GM19240 (cell line): ENCODE measurements around the gene CDH2.

Experiments
- DNase-seq: peaks from one replicate; pipeline ENCODE4 v3.0.0; 2011; ENCODE audit warnings: low spot score; ENCODE audit not compliant: insufficient read length

CDH2 gene

GRCh38 chr18:28168725-28169124 lies 8.2 kb downstream of the CDH2 start:
- no peak for DNase-seq

- no peak for DNase-seq
These were observed 9.0 kb downstream of the CDH2 start for GRCh38 chr18:28167835-28168349.

GRCh38 chr18:28164771-28165483 lies 12.0 kb downstream of the CDH2 start:
- no peak for DNase-seq

- DNase-seq: no peak
These were observed 13.6 kb downstream of the CDH2 start for GRCh38 chr18:28163201-28163775.

GRCh38 chr18:28161608-28162599 lies 15.0 kb downstream of the CDH2 start:
- DNase-seq: no peak

- DNase-seq: no peak
These were observed 17.9 kb downstream of the CDH2 start for GRCh38 chr18:28159055-28159454.

GRCh38 chr18:28158083-28158581 lies 18.8 kb downstream of the CDH2 start:
- DNase-seq: no peak

- no peak for DNase-seq
These were observed 23.4 kb downstream of the CDH2 start for GRCh38 chr18:28153485-28154065.

GRCh38 chr18:28152754-28153153 lies 24.2 kb downstream of the CDH2 start:
- no peak for DNase-seq

- no peak for DNase-seq
These were observed 24.6 kb downstream of the CDH2 start for GRCh38 chr18:28152354-28152753.

GRCh38 chr18:28151434-28151833 lies 25.5 kb downstream of the CDH2 start:
- no peak for DNase-seq

GRCh38 chr18:28150925-28151324 lies 26.0 kb downstream of the CDH2 start:
- no peak for DNase-seq

GRCh38 chr18:28149810-28150420 lies 27.0 kb downstream of the CDH2 start:
- no peak for DNase-seq

- DNase-seq: no peak
These were observed 29.2 kb downstream of the CDH2 start for GRCh38 chr18:28147674-28148171.

GRCh38 chr18:28143725-28144124 lies 33.2 kb downstream of the CDH2 start:
- DNase-seq: no peak

GRCh38 chr18:28138816-28139215 lies 38.1 kb downstream of the CDH2 start:
- no peak for DNase-seq

GRCh38 chr18:28136071-28136470 lies 40.9 kb downstream of the CDH2 start:
- no peak for DNase-seq

GRCh38 chr18:28134774-28135173 lies 42.2 kb downstream of the CDH2 start:
- DNase-seq: no peak

- no peak for DNase-seq
These were observed 44.8 kb downstream of the CDH2 start for GRCh38 chr18:28132084-28132483.

GRCh38 chr18:28128659-28128980 lies 48.3 kb downstream of the CDH2 start:
- no peak for DNase-seq
